A549 (cell line): ENCODE data around the gene PPP2R5C.

Source experiments
- BCL3 ChIP-seq: fragments of >200 bp; sonication (Bioruptor Twin); formaldehyde crosslinking; IDR thresholded peaks from 3 replicates; pipeline ENCODE4 v1.6.1; 2016
- CEBPB ChIP-seq, 2 experiments: fragments of >200 bp in 1 of 2; sonication (Bioruptor Twin) in 1 of 2; formaldehyde crosslinking in 1 of 2; IDR thresholded peaks; 2 replicates each; pipeline ENCODE4 v1.6.1; 2012 to 2016
- CHD4 ChIP-seq: fragments of 200-600 bp; sonication (generic); IDR thresholded peaks from 2 replicates; pipeline ENCODE4 v1.6.1; 2016; ENCODE audit warnings: antibody characterized with exemption, mild to moderate bottlenecking, borderline replicate concordance
- EHMT2 ChIP-seq: fragments of 200-600 bp; sonication (generic); IDR thresholded peaks from 2 replicates; pipeline ENCODE4 v1.6.1; 2016; ENCODE audit warnings: antibody characterized with exemption, low read depth, mild to moderate bottlenecking, moderate library complexity
- HDAC2 ChIP-seq: fragments of 200-600 bp; sonication (generic); IDR thresholded peaks from 2 replicates; pipeline ENCODE4 v1.6.1; 2016
- JUN ChIP-seq, 2 experiments: fragments of >200 bp; sonication (Bioruptor Twin); formaldehyde crosslinking; IDR thresholded peaks; 2 replicates in 1 of 2; 3 replicates in 1 of 2; pipeline ENCODE4 v1.6.1; 2016 to 2017
- NFE2L2 ChIP-seq: fragments of 150-350 bp; conservative IDR thresholded peaks from 2 replicates; pipeline ENCODE4 v1.6.1; 2014; ENCODE audit warnings: low read length
- POLR2A ChIP-seq: IDR thresholded peaks from 2 replicates; pipeline ENCODE4 v1.6.1; 2012; ENCODE audit warnings: mild to moderate bottlenecking, low read length
- RAD21 ChIP-seq, 2 experiments: fragments of >200 bp in 1 of 2; sonication (Bioruptor Twin) in 1 of 2; formaldehyde crosslinking in 1 of 2; IDR thresholded peaks in 1 of 2; conservative IDR thresholded peaks in 1 of 2; 2 replicates in 1 of 2; 3 replicates in 1 of 2; pipeline ENCODE4 v1.6.1; 2012 to 2018; ENCODE audit warnings: inconsistent platforms in 1 of 2
- RCOR1 ChIP-seq: fragments of 150-350 bp; IDR thresholded peaks from 2 replicates; pipeline ENCODE4 v1.6.1; 2014; ENCODE audit warnings: antibody characterized with exemption, low read length, low read depth
- RFX5 ChIP-seq: fragments of 450-650 bp; IDR thresholded peaks from 2 replicates; pipeline ENCODE4 v1.7.1; 2014; ENCODE audit warnings: antibody characterized with exemption, mild to moderate bottlenecking, moderate library complexity
- ZFP36 ChIP-seq: fragments of 450-650 bp; IDR thresholded peaks from 2 replicates; pipeline ENCODE4 v1.6.1; 2014; ENCODE audit warnings: borderline replicate concordance; ENCODE audit not compliant: partially characterized antibody
- TF ChIP-seq, protein P1 (sequence below): fragments of >200 bp; sonication (Bioruptor Twin); formaldehyde crosslinking; IDR thresholded peaks from 3 replicates; pipeline ENCODE4 v1.5.1; 2016

GRCh38 chr14:101917413-101918017 lies 156.0 kb downstream of the PPP2R5C start:
- no peak for TF ChIP-seq POLR2A
- TF ChIP-seq, protein P1, sequence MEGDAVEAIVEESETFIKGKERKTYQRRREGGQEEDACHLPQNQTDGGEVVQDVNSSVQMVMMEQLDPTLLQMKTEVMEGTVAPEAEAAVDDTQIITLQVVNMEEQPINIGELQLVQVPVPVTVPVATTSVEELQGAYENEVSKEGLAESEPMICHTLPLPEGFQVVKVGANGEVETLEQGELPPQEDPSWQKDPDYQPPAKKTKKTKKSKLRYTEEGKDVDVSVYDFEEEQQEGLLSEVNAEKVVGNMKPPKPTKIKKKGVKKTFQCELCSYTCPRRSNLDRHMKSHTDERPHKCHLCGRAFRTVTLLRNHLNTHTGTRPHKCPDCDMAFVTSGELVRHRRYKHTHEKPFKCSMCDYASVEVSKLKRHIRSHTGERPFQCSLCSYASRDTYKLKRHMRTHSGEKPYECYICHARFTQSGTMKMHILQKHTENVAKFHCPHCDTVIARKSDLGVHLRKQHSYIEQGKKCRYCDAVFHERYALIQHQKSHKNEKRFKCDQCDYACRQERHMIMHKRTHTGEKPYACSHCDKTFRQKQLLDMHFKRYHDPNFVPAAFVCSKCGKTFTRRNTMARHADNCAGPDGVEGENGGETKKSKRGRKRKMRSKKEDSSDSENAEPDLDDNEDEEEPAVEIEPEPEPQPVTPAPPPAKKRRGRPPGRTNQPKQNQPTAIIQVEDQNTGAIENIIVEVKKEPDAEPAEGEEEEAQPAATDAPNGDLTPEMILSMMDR, result no peak
- TF ChIP-seq HDAC2, result no peak
- no peak for TF ChIP-seq RAD21 (conservative IDR thresholded peaks at IDR 0.05 in 1 of 2, IDR thresholded peaks at IDR 0.05 in 1 of 2)
- no peak for TF ChIP-seq EHMT2
- no peak for TF ChIP-seq CEBPB (IDR thresholded peaks at IDR 0.05)
- no peak for TF ChIP-seq CHD4
- TF ChIP-seq RCOR1, result no peak
- TF ChIP-seq BCL3, result no peak
- no peak for TF ChIP-seq ZFP36
- no peak for TF ChIP-seq JUN (IDR thresholded peaks at IDR 0.05)
- TF ChIP-seq NFE2L2, result no peak
- no peak for TF ChIP-seq RFX5
